ENCODE data around the gene TAX1BP3. TPM values are rescaled to one million over a fixed set of nuclear protein-coding genes. Genes with fewer than 3 reads are reported as not detected.

Gene TAX1BP3
- total RNA-seq, 5 donors from 2014 or later (not counting 1 experiment from before 2014, with no cell fraction given) = 9.1 to 15.3 (median 14.6) TPM

GRCh38 chr17:3689262-3690093 is 21.1 kb upstream of the TAX1BP3 start:
- Histone ChIP-seq H3K4me1 (ENCODE audit: control insufficient read depth in 1 of 2, extremely low read depth in 1 of 2, insufficient read depth in 2 of 2, low read length in 2 of 2) (peaks cover 2 to 13% of the 10 kb centered on the region in 2 experiments), H3K9me3 (no peaks in the 10 kb centered on the region), H3K27ac (ENCODE audit: low read length) (no peak overlapping the region), H3K36me3 (ENCODE audit: control insufficient read depth in 2 of 2, extremely low read depth in 1 of 2, insufficient read depth in 1 of 2, low read length in 1 of 2) (peaks cover 18 to 23% of the 10 kb centered on the region in 2 donors), H3K4me3 (ENCODE audit: control insufficient read depth in 1 of 2, extremely low read depth in 1 of 2, low read length in 1 of 2) (no peak overlapping the region), H3K27me3 (replicated peaks in 1 of 2; ENCODE audit: control insufficient read depth in 2 of 2, extremely low read depth in 1 of 2, insufficient read depth in 2 of 2, low read length in 1 of 2) (no peaks in the 10 kb centered on the region)
- H3K4me1 Mint-ChIP-seq = peaks cover 11 to 30% (median 12%) of the 10 kb centered on the region in 3 donors
- no peak overlapping the region for H3K4me3 Mint-ChIP-seq
- peaks cover 15% of the 10 kb centered on the region for H3K36me3 Mint-ChIP-seq
- ATAC-seq (replicated peaks in 1 of 4) = no peak
- no peaks in the 10 kb centered on the region for H3K9me3 Mint-ChIP-seq
- POLR2A ChIA-PET = no interaction called here
- H3K27ac Mint-ChIP-seq = no peak overlapping the region
- CTCF ChIA-PET = no interaction called here
- no peak for DNase-seq
- WGBS (ENCODE audit: insufficient coverage) = 92% methylated on average over 32 of the region's 44 CpGs
- H3K27me3 Mint-ChIP-seq = no peaks in the 10 kb centered on the region

- Mint-ChIP-seq H3K36me3 (peaks cover 15% of the 10 kb centered on the region), H3K4me3 (no peak overlapping the region), H3K4me1 (peaks cover 5 to 24% (median 7%) of the 10 kb centered on the region in 3 donors), H3K27ac (no peak overlapping the region), H3K9me3 (no peaks in the 10 kb centered on the region), H3K27me3 (no peaks in the 10 kb centered on the region)
- no peaks in the 10 kb centered on the region for H3K27me3 ChIP-seq (replicated peaks in 1 of 2; ENCODE audit: control insufficient read depth in 2 of 2, extremely low read depth in 1 of 2, insufficient read depth in 2 of 2, low read length in 1 of 2)
- H3K9me3 ChIP-seq = no peaks in the 10 kb centered on the region
- H3K27ac ChIP-seq (ENCODE audit: low read length) = no peak overlapping the region
- ATAC-seq (replicated peaks in 1 of 4) (no peak), DNase-seq (no peak)
- H3K36me3 ChIP-seq (ENCODE audit: control insufficient read depth in 2 of 2, extremely low read depth in 1 of 2, insufficient read depth in 1 of 2, low read length in 1 of 2) = peaks cover 22 to 23% of the 10 kb centered on the region in 2 donors
- peaks cover 2 to 6% of the 10 kb centered on the region in 2 experiments for H3K4me1 ChIP-seq (ENCODE audit: control insufficient read depth in 1 of 2, extremely low read depth in 1 of 2, insufficient read depth in 2 of 2, low read length in 2 of 2)
- no peak overlapping the region for H3K4me3 ChIP-seq (ENCODE audit: control insufficient read depth in 1 of 2, extremely low read depth in 1 of 2, low read length in 1 of 2)
- CTCF ChIA-PET = no interaction called here
- 95% methylated on average over 9 of the region's 14 CpGs for WGBS (ENCODE audit: insufficient coverage)
- POLR2A ChIA-PET = no interaction called here
Measured at GRCh38 chr17:3688852-3689261, 20.5 kb upstream of the TAX1BP3 start.

GRCh38 chr17:3688027-3688553 is 19.7 kb upstream of the TAX1BP3 start:
- Histone ChIP-seq H3K27me3 (replicated peaks in 1 of 2; ENCODE audit: control insufficient read depth in 2 of 2, extremely low read depth in 1 of 2, insufficient read depth in 2 of 2, low read length in 1 of 2) (no peaks in the 10 kb centered on the region), H3K27ac (ENCODE audit: low read length) (no peak overlapping the region), H3K4me3 (ENCODE audit: control insufficient read depth in 1 of 2, extremely low read depth in 1 of 2, low read length in 1 of 2) (no peak overlapping the region), H3K4me1 (ENCODE audit: control insufficient read depth in 1 of 2, extremely low read depth in 1 of 2, insufficient read depth in 2 of 2, low read length in 2 of 2) (peaks cover 2 to 4% of the 10 kb centered on the region in 2 experiments), H3K36me3 (ENCODE audit: control insufficient read depth in 2 of 2, extremely low read depth in 1 of 2, insufficient read depth in 1 of 2, low read length in 1 of 2) (peaks cover 22 to 23% of the 10 kb centered on the region in 2 donors), H3K9me3 (no peaks in the 10 kb centered on the region)
- WGBS (ENCODE audit: insufficient coverage) = 91% methylated on average over 19 of the region's 19 CpGs
- ATAC-seq (replicated peaks in 1 of 4) (no peak), DNase-seq (no peak)
- no peaks in the 10 kb centered on the region for H3K9me3 Mint-ChIP-seq
- ChIA-PET POLR2A (no interaction called here), CTCF (no interaction called here)
- H3K4me1 Mint-ChIP-seq = peaks cover 5 to 21% (median 6%) of the 10 kb centered on the region in 3 donors
- peaks cover 15% of the 10 kb centered on the region for H3K36me3 Mint-ChIP-seq
- no peak overlapping the region for H3K27ac Mint-ChIP-seq
- H3K27me3 Mint-ChIP-seq = no peaks in the 10 kb centered on the region
- H3K4me3 Mint-ChIP-seq = no peak overlapping the region

- ATAC-seq (replicated peaks in 1 of 4) (no peak), DNase-seq (no peak)
- WGBS (ENCODE audit: insufficient coverage) = 90% methylated on average over 3 of the region's 13 CpGs
- Mint-ChIP-seq H3K4me3 (no peak overlapping the region), H3K4me1 (peaks cover 12 to 23% (median 17%) of the 10 kb centered on the region in 3 donors), H3K27ac (no peak overlapping the region), H3K9me3 (no peaks in the 10 kb centered on the region), H3K36me3 (peaks cover 5% of the 10 kb centered on the region), H3K27me3 (no peaks in the 10 kb centered on the region)
- Histone ChIP-seq H3K27ac (ENCODE audit: low read length) (no peak overlapping the region), H3K36me3 (ENCODE audit: control insufficient read depth in 2 of 2, extremely low read depth in 1 of 2, insufficient read depth in 1 of 2, low read length in 1 of 2) (peaks cover 12 to 14% of the 10 kb centered on the region in 2 donors), H3K4me1 (ENCODE audit: control insufficient read depth in 1 of 2, extremely low read depth in 1 of 2, insufficient read depth in 2 of 2, low read length in 2 of 2) (peaks cover 0 to 14% of the 10 kb centered on the region in 2 experiments), H3K27me3 (replicated peaks in 1 of 2; ENCODE audit: control insufficient read depth in 2 of 2, extremely low read depth in 1 of 2, insufficient read depth in 2 of 2, low read length in 1 of 2) (no peaks in the 10 kb centered on the region), H3K4me3 (ENCODE audit: control insufficient read depth in 1 of 2, extremely low read depth in 1 of 2, low read length in 1 of 2) (no peak overlapping the region), H3K9me3 (no peaks in the 10 kb centered on the region)
- CTCF ChIA-PET = no interaction called here
- POLR2A ChIA-PET = no interaction called here
Measured at GRCh38 chr17:3685174-3685573, 16.8 kb upstream of the TAX1BP3 start.

- H3K4me1 ChIP-seq (ENCODE audit: control insufficient read depth in 1 of 2, extremely low read depth in 1 of 2, insufficient read depth in 2 of 2, low read length in 2 of 2) = peaks cover 0 to 19% of the 10 kb centered on the region in 2 experiments
- H3K4me3 Mint-ChIP-seq = no peak overlapping the region
- H3K4me3 ChIP-seq (ENCODE audit: control insufficient read depth in 1 of 2, extremely low read depth in 1 of 2, low read length in 1 of 2) = no peak overlapping the region
- H3K4me1 Mint-ChIP-seq = peaks cover 12 to 19% (median 17%) of the 10 kb centered on the region in 3 donors
- H3K27me3 Mint-ChIP-seq = no peaks in the 10 kb centered on the region
- H3K9me3 ChIP-seq = no peaks in the 10 kb centered on the region
- ChIA-PET CTCF (interaction anchor here (0.7 to 1.5 kb wide), 5 partner anchors 12 to 163 kb away, joined by 3 to 4 read pairs (median 4); partner anchors contain the start of genes HASPIN (in 1 of the 2), NCBP3 (in 1 of the 2) and P2RX5 (in 1 of the 2)), POLR2A (interaction anchor here in 1 of 2 donors (0.5 kb wide), 1 partner anchor 764 kb away, joined by 7 read pairs; no protein-coding TSS in a partner anchor)
- H3K27me3 ChIP-seq (replicated peaks in 1 of 2; ENCODE audit: control insufficient read depth in 2 of 2, extremely low read depth in 1 of 2, insufficient read depth in 2 of 2, low read length in 1 of 2) = no peaks in the 10 kb centered on the region
- peak; percentile 87 to 90 (median 89) for ATAC-seq (replicated peaks in 1 of 4)
- peak overlapping the region in 1 of 2 donors; percentile 67 for H3K27ac Mint-ChIP-seq
- peak in 32 of 35 experiments; percentile 20 to 79 (median 46) for DNase-seq
- peaks cover 9 to 10% of the 10 kb centered on the region in 2 donors for H3K36me3 ChIP-seq (ENCODE audit: control insufficient read depth in 2 of 2, extremely low read depth in 1 of 2, insufficient read depth in 1 of 2, low read length in 1 of 2)
- WGBS (ENCODE audit: insufficient coverage) = 48% methylated on average over 2 of the region's 10 CpGs
- no peaks in the 10 kb centered on the region for H3K36me3 Mint-ChIP-seq
- H3K9me3 Mint-ChIP-seq = no peaks in the 10 kb centered on the region
- no peak overlapping the region for H3K27ac ChIP-seq (ENCODE audit: low read length)
Measured at GRCh38 chr17:3683054-3683511, 14.7 kb upstream of the TAX1BP3 start.

- DNase-seq (no peak), ATAC-seq (replicated peaks in 1 of 4) (no peak)
- peak overlapping the region in 1 of 2 donors; percentile 27 for H3K27ac Mint-ChIP-seq
- Histone ChIP-seq H3K9me3 (no peaks in the 10 kb centered on the region), H3K27ac (ENCODE audit: low read length) (no peak overlapping the region), H3K27me3 (replicated peaks in 1 of 2; ENCODE audit: control insufficient read depth in 2 of 2, extremely low read depth in 1 of 2, insufficient read depth in 2 of 2, low read length in 1 of 2) (no peaks in the 10 kb centered on the region), H3K4me3 (ENCODE audit: control insufficient read depth in 1 of 2, extremely low read depth in 1 of 2, low read length in 1 of 2) (no peak overlapping the region), H3K36me3 (ENCODE audit: control insufficient read depth in 2 of 2, extremely low read depth in 1 of 2, insufficient read depth in 1 of 2, low read length in 1 of 2) (peaks cover 13 to 15% of the 10 kb centered on the region in 2 donors), H3K4me1 (ENCODE audit: control insufficient read depth in 1 of 2, extremely low read depth in 1 of 2, insufficient read depth in 2 of 2, low read length in 2 of 2) (peaks cover 0 to 19% of the 10 kb centered on the region in 2 experiments)
- peaks cover 4% of the 10 kb centered on the region for H3K36me3 Mint-ChIP-seq
- H3K4me3 Mint-ChIP-seq = no peak overlapping the region
- ChIA-PET CTCF (interaction anchor here (0.8 to 1.5 kb wide), 3 partner anchors 13 to 145 kb away, joined by 3 to 4 read pairs (median 4); partner anchors contain the start of genes HASPIN (in 1 of the 2) and P2RX5 (in 1 of the 2)), POLR2A (no interaction called here)
- H3K27me3 Mint-ChIP-seq = no peaks in the 10 kb centered on the region
- peaks cover 12 to 19% (median 17%) of the 10 kb centered on the region in 3 donors for H3K4me1 Mint-ChIP-seq
- H3K9me3 Mint-ChIP-seq = no peaks in the 10 kb centered on the region
- WGBS (ENCODE audit: insufficient coverage) = 95% methylated on average over 10 of the region's 12 CpGs
Measured at GRCh38 chr17:3682033-3682432, 13.7 kb upstream of the TAX1BP3 start.

Measured in T-cell (primary cell).